ENCODE results near the gene TECRL. TPM values are rescaled to one million over a fixed set of nuclear protein-coding genes. Genes with fewer than 3 reads are reported as not detected.
A peak's percentile ranks its signal among the peaks of the same experiment; 100 is the strongest.

TECRL gene
- total RNA-seq, 2 donors from 2014 or later = 203 to 712 TPM

DNA sequence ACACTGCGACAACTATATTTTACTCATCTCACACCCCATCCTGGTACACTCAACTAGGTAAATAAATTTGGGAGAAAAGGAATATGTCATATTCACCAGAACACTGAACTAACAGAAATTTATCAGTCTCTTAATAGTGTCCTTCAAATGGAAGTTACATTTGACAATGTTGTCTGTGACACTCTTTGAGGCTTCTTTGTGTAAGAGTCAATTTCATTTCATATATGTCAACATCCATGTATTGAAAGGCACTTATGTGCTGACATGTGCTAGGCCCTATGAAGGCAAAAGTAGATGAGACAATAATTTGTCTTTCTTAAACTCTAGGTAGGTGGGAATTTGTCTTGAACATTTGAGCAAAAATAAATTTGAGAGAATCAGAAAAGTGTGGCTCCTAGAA lies 82.0 kb downstream of the TECRL start:
- TF ChIP-seq, protein P1, sequence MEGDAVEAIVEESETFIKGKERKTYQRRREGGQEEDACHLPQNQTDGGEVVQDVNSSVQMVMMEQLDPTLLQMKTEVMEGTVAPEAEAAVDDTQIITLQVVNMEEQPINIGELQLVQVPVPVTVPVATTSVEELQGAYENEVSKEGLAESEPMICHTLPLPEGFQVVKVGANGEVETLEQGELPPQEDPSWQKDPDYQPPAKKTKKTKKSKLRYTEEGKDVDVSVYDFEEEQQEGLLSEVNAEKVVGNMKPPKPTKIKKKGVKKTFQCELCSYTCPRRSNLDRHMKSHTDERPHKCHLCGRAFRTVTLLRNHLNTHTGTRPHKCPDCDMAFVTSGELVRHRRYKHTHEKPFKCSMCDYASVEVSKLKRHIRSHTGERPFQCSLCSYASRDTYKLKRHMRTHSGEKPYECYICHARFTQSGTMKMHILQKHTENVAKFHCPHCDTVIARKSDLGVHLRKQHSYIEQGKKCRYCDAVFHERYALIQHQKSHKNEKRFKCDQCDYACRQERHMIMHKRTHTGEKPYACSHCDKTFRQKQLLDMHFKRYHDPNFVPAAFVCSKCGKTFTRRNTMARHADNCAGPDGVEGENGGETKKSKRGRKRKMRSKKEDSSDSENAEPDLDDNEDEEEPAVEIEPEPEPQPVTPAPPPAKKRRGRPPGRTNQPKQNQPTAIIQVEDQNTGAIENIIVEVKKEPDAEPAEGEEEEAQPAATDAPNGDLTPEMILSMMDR (IDR thresholded peaks at IDR 0.05) = no peak
- H3K27ac ChIP-seq = no peak overlapping the region
- H3K4me3 ChIP-seq = no peak overlapping the region
- no peaks in the 10 kb centered on the region for H3K9me3 ChIP-seq
- peaks cover 4% of the 10 kb centered on the region for H3K36me3 ChIP-seq
- no peaks in the 10 kb centered on the region for H3K4me1 ChIP-seq
- no peaks in the 10 kb centered on the region for H3K27me3 ChIP-seq
- DNase-seq (ENCODE audit: low spot score) = no peak

DNA sequence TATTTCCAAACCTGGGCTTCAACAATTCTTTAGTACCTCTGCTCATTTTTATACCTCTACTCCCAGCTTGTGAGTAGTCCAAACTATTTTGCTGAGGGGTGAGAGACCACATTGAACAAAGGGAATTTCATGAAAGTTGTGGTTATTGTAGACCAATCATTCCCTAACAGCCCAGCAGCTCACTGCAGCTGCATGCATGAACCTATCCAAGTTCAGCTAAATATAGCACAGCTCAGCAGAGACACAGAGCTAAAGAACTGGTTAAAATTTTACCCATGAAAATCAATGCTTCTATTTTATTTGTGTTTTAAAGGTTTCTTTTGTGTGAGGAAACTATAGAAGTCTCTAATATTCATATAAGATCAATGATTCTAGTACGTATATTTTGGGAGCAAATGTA lies 82.7 kb downstream of the TECRL start:
- DNase-seq (ENCODE audit: low spot score) = no peak
- TF ChIP-seq, protein P1 (IDR thresholded peaks at IDR 0.05) = no peak
- H3K27me3 ChIP-seq = no peaks in the 10 kb centered on the region
- H3K27ac ChIP-seq = no peak overlapping the region
- H3K9me3 ChIP-seq = no peaks in the 10 kb centered on the region
- no peak overlapping the region for H3K4me3 ChIP-seq
- peaks cover 8% of the 10 kb centered on the region for H3K36me3 ChIP-seq
- no peaks in the 10 kb centered on the region for H3K4me1 ChIP-seq

DNA sequence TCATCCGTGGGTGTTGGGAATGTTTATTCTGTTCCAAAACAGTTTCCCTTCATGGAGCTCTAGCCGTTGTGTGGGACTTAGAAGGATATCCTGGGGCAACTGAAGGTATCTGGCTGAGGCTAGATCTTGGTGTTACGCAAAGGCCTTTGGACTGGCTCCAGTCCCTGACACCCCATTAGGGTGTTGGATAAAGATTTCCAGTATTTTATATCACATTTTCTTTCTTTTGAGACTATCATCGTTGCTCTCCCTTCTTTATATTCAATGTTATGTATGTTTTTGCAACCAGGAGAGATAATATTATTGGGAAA lies 103.0 kb downstream of the TECRL start:
- peak overlapping the region in 1 of 2 donors; percentile 4 for H3K27ac ChIP-seq
- no peak for DNase-seq (ENCODE audit: low spot score)
- TF ChIP-seq, protein P1 (IDR thresholded peaks at IDR 0.05) = no peak
- peaks cover 0 to 17% of the 10 kb centered on the region in 2 donors for H3K9me3 ChIP-seq
- H3K36me3 ChIP-seq = peaks cover 30% of the 10 kb centered on the region
- H3K4me3 ChIP-seq = no peak overlapping the region
- H3K27me3 ChIP-seq = no peaks in the 10 kb centered on the region
- no peaks in the 10 kb centered on the region for H3K4me1 ChIP-seq

DNA sequence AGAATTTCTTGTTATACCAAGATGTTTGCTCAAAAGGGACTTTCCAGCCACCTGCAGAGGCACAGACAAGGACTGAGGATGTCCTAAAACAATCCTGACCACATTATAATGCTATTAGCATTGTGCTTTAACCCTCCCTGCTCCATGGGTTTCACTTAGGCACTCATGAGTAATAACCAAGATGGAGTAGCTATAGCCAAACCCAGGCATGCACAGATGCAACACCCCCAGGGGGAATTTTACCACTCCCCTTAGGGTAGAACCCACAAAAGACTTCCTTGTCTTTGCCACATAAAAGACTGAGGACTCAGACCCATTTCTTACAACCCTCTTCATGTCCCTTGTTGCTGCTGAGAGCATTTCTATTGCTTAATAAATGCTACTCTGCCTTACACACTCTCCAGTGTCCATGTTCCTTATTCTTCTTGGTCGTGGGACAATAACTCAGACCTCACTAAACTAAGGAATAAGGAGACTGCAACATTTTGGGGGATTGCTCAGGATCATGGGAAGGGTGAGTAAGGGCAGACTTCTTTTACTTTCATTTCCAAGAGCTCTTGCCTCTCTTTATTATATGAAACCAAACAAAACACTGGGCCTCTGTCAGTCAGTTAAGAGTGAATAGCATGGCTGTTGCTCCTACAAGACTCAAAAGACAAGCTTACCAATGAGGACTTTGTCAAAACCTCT lies 103.5 kb downstream of the TECRL start:
- Histone ChIP-seq H3K36me3 (peaks cover 30% of the 10 kb centered on the region), H3K9me3 (peaks cover 0 to 17% of the 10 kb centered on the region in 2 donors), H3K4me3 (no peak overlapping the region), H3K27ac (peak overlapping the region in 1 of 2 donors; percentile 4), H3K27me3 (no peaks in the 10 kb centered on the region), H3K4me1 (no peaks in the 10 kb centered on the region)
- DNase-seq (ENCODE audit: low spot score) = no peak
- TF ChIP-seq, protein P1 (IDR thresholded peaks at IDR 0.05) = no peak

DNA sequence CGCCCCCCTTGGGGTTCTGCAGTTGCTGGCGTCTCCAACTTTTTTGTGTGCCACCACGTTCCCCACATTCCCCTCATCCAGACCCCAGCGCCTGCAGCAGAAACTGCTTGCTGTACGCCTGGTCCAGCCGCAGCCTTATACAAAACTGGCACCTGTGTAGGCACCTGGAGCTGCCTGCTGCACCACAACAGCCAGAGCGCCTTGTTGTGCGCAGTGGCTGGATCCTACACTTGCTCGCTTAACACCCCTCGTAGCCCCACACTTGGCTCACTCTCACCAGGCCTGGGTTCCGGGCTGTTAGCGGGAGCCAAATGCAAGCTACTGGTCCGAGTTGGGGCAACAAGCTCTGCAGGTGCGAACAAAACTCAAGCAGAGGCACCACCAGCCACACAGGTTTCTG lies 136.8 kb downstream of the TECRL start:
- H3K9me3 ChIP-seq = no peaks in the 10 kb centered on the region
- H3K36me3 ChIP-seq = peaks cover 3% of the 10 kb centered on the region
- H3K27ac ChIP-seq = peak overlapping the region; percentile 50 to 68
- H3K4me1 ChIP-seq = no peaks in the 10 kb centered on the region
- no peaks in the 10 kb centered on the region for H3K27me3 ChIP-seq
- no peak for DNase-seq (ENCODE audit: low spot score)
- TF ChIP-seq, protein P1 (IDR thresholded peaks at IDR 0.05) = no peak
- peak overlapping the region in 1 of 2 donors; percentile 26 for H3K4me3 ChIP-seq

DNA sequence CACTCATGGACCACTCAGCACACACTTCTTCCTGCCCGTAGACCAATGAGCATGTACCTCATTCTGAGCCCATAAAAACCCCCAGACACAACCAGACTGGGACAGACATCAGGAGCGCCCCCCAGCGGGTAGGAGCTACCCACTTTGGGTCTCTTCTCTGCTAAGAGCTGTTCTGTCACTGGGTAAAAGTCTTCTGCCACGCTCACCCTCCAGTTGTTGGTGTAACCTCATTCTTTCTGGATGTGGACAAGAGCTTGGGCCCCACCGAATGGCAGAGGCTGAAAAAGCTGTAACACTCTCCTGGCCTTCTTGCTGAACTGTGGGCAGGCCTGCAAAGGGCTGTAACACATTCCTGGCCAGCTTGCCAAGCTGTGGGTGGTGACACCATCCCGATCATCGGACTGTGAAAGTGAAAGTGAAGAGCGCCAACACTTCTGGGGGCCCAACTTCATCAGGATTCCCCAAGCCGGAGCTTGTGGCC lies 137.6 kb downstream of the TECRL start:
- Histone ChIP-seq H3K27me3 (no peaks in the 10 kb centered on the region), H3K27ac (peak overlapping the region; percentile 50 to 68), H3K4me3 (peak overlapping the region in 1 of 2 donors; percentile 26), H3K9me3 (no peaks in the 10 kb centered on the region), H3K4me1 (no peaks in the 10 kb centered on the region), H3K36me3 (peaks cover 2% of the 10 kb centered on the region)
- peak; percentile 64 for DNase-seq (ENCODE audit: low spot score)
- TF ChIP-seq, protein P1 (IDR thresholded peaks at IDR 0.05) = peak in 1 of 2 donors; percentile 45

Data from right atrium auricular region (tissue), 2 donors.